Retinal pigment epithelial cell (primary cell): ENCODE results near the gene CAB39L.

Source experiments
- DNase-seq: peaks from one replicate; pipeline ENCODE4 v3.0.0-alpha.2; 2010; ENCODE audit warnings: low read depth
- H3K4me3 ChIP-seq: 2 replicates; pipeline ENCODE4 v1.5.1; 2011; ENCODE audit warnings: mild to moderate bottlenecking, low read length, control low read depth, moderate library complexity
- CTCF ChIP-seq: conservative IDR thresholded peaks from 2 replicates; pipeline ENCODE4 v1.5.1; 2011; ENCODE audit warnings: low read depth, low read length, control low read depth, inconsistent platforms

Gene CAB39L

GRCh38 chr13:49262634-49263033, 181.2 kb downstream of the CAB39L start:
- H3K4me3 ChIP-seq, result no peak overlapping the region
- no peak for TF ChIP-seq CTCF
- DNase-seq, result no peak

- H3K4me3 ChIP-seq, result no peak overlapping the region
- DNase-seq, result no peak
- TF ChIP-seq CTCF, result no peak
Observed at GRCh38 chr13:49259586-49259985, 184.3 kb downstream of the CAB39L start.
